ENCODE measurements around the gene GALM. TPM values are rescaled to one million over a fixed set of nuclear protein-coding genes. Genes with fewer than 3 reads are reported as not detected.

GALM gene
- total and polyA plus RNA-seq, 4 donors = 20.5 to 32.8 (median 26.1) TPM

GRCh38 chr2:38648107-38648761, 17.7 kb upstream of the GALM start:
- Histone ChIP-seq H3K27ac (ENCODE audit: low read depth in 1 of 2, low read length in 2 of 2) (no peak overlapping the region), H3K4me3 (ENCODE audit: low read depth in 1 of 3, low read length in 3 of 3) (no peak overlapping the region), H3K4me1 (ENCODE audit: control insufficient read depth in 4 of 4, insufficient read depth in 4 of 4, low read length in 3 of 4) (no peaks in the 10 kb centered on the region), H3K36me3 (ENCODE audit: control insufficient read depth in 4 of 4, insufficient read depth in 3 of 4, low read depth in 1 of 4, low read length in 3 of 4) (no peaks in the 10 kb centered on the region), H3K27me3 (ENCODE audit: control insufficient read depth in 4 of 4, insufficient read depth in 4 of 4, low read length in 3 of 4) (no peaks in the 10 kb centered on the region), H3K9me3 (ENCODE audit: control insufficient read depth in 4 of 4, low read length in 3 of 4) (no peaks in the 10 kb centered on the region), H3K9ac (ENCODE audit: low read depth in 1 of 2, low read length in 2 of 2) (no peak overlapping the region)
- WGBS = 93% methylated on average over 7 of the region's 7 CpGs
- no peak for TF ChIP-seq FOXA2 (IDR thresholded peaks at IDR 0.05)
- DNase-seq (ENCODE audit: low spot score) = no peak

GRCh38 chr2:38649176-38649728, 16.7 kb upstream of the GALM start:
- TF ChIP-seq HNF4G (IDR thresholded peaks at IDR 0.05) (no peak), JUND (IDR thresholded peaks at IDR 0.05) (no peak)
- no peak for DNase-seq (ENCODE audit: low spot score)
- Histone ChIP-seq H3K4me1 (ENCODE audit: control insufficient read depth in 4 of 4, insufficient read depth in 4 of 4, low read length in 3 of 4) (no peaks in the 10 kb centered on the region), H3K27me3 (ENCODE audit: control insufficient read depth in 4 of 4, insufficient read depth in 4 of 4, low read length in 3 of 4) (no peaks in the 10 kb centered on the region), H3K4me3 (ENCODE audit: low read depth in 1 of 3, low read length in 3 of 3) (no peak overlapping the region), H3K27ac (ENCODE audit: low read depth in 1 of 2, low read length in 2 of 2) (no peak overlapping the region), H3K36me3 (ENCODE audit: control insufficient read depth in 4 of 4, insufficient read depth in 3 of 4, low read depth in 1 of 4, low read length in 3 of 4) (no peaks in the 10 kb centered on the region), H3K9me3 (ENCODE audit: control insufficient read depth in 4 of 4, low read length in 3 of 4) (no peaks in the 10 kb centered on the region), H3K9ac (ENCODE audit: low read depth in 1 of 2, low read length in 2 of 2) (no peak overlapping the region)
- 94% methylated on average over 12 of the region's 12 CpGs for WGBS

- no peaks in the 10 kb centered on the region for H3K9me3 ChIP-seq (ENCODE audit: control insufficient read depth in 4 of 4, low read length in 3 of 4)
- WGBS = 88% methylated on average over 6 of the region's 6 CpGs
Observed at GRCh38 chr2:38650012-38650411, 15.9 kb upstream of the GALM start.

More at GRCh38 chr2:38650012-38650411, 15.9 kb upstream of the GALM start:
- no peak for TF ChIP-seq HNF4A (conservative IDR thresholded peaks at IDR 0.05)
- no peak for TF ChIP-seq ZBTB33 (IDR thresholded peaks at IDR 0.05)
- no peak for TF ChIP-seq CTCF (IDR thresholded peaks at IDR 0.05; ENCODE audit: low read depth, low read length, missing input control)
- no peak for TF ChIP-seq FOXA2 (IDR thresholded peaks at IDR 0.05)
- no peak for TF ChIP-seq NR2F2 (IDR thresholded peaks at IDR 0.05)
- no peak for TF ChIP-seq FOXA1 (IDR thresholded peaks at IDR 0.05)
- TF ChIP-seq HNF4G (IDR thresholded peaks at IDR 0.05) = no peak
- TF ChIP-seq RAD21 (IDR thresholded peaks at IDR 0.05) = no peak
- no peak for TF ChIP-seq MAX (IDR thresholded peaks at IDR 0.05)
- TF ChIP-seq EGR1 (IDR thresholded peaks at IDR 0.05; ENCODE audit: low read depth in 2 of 2) = no peak
- no peak for TF ChIP-seq YY1 (IDR thresholded peaks at IDR 0.05)
- TF ChIP-seq TAF1 (conservative IDR thresholded peaks at IDR 0.05) = no peak
- TF ChIP-seq REST (IDR thresholded peaks at IDR 0.05) = no peak
- TF ChIP-seq RXRA (IDR thresholded peaks at IDR 0.05) = no peak
- Histone ChIP-seq H3K9ac (ENCODE audit: low read depth in 1 of 2, low read length in 2 of 2) (no peak overlapping the region), H3K36me3 (ENCODE audit: control insufficient read depth in 4 of 4, insufficient read depth in 3 of 4, low read depth in 1 of 4, low read length in 3 of 4) (no peaks in the 10 kb centered on the region), H3K27ac (ENCODE audit: low read depth in 1 of 2, low read length in 2 of 2) (no peak overlapping the region), H3K27me3 (ENCODE audit: control insufficient read depth in 4 of 4, insufficient read depth in 4 of 4, low read length in 3 of 4) (no peaks in the 10 kb centered on the region), H3K4me1 (ENCODE audit: control insufficient read depth in 4 of 4, insufficient read depth in 4 of 4, low read length in 3 of 4) (no peaks in the 10 kb centered on the region), H3K4me3 (ENCODE audit: low read depth in 1 of 3, low read length in 3 of 3) (no peak overlapping the region)
- no peak for DNase-seq (ENCODE audit: low spot score)

All from liver (tissue), 9 donors.